PC-3 (cell line): Measurements from ENCODE around the gene R3HDM2.

Experiments used
- CTCF ChIP-seq: fragments of 300-600 bp; sonication (generic); conservative IDR thresholded peaks from 2 replicates; pipeline ENCODE4 v1.5.1; 2017; ENCODE audit warnings: antibody characterized with exemption, low read depth, mild to moderate bottlenecking, low read length
- EZH2 ChIP-seq: fragments of 300-600 bp; sonication (generic); IDR thresholded peaks from one replicate; pipeline ENCODE4 v1.6.1; 2017; ENCODE audit warnings: antibody characterized with exemption, mild to moderate bottlenecking, low read length; ENCODE audit not compliant: unreplicated experiment
- EZH2phosphoT487 ChIP-seq: fragments of 300-600 bp; sonication (generic); IDR thresholded peaks from 2 replicates; pipeline ENCODE4 v1.6.1; 2018; ENCODE audit warnings: mild to moderate bottlenecking, antibody characterized with exemption, low read length, borderline replicate concordance

- no peak for TF ChIP-seq CTCF
- TF ChIP-seq EZH2, result no peak
- no peak for TF ChIP-seq EZH2phosphoT487
These were observed 45.3 kb downstream of the R3HDM2 start for GRCh38 chr12:57385586-57385985.
